ENCODE results near the gene ROR1. TPM values are rescaled to one million over a fixed set of nuclear protein-coding genes. Genes with fewer than 3 reads are reported as not detected.

The ROR1 gene
- total and polyA plus RNA-seq, 10 of the 15 experiments (the other 5 are each of a cell fraction or from before 2014, with no cell fraction given): 0.02 to 0.08 (median 0.05) TPM; not detected in 6

GRCh38 chr1:64183395-64184002, 409.7 kb downstream of the ROR1 start:
- Histone ChIP-seq H3K36me3 (ENCODE audit: control insufficient read depth in 2 of 2, insufficient read depth in 2 of 2, low read length in 1 of 2) (no peaks in the 10 kb centered on the region), H3K79me2 (ENCODE audit: control insufficient read depth, insufficient read depth, low read length) (no peaks in the 10 kb centered on the region), H4K20me1 (ENCODE audit: control insufficient read depth, insufficient read depth) (no peaks in the 10 kb centered on the region), H3K4me2 (ENCODE audit: control insufficient read depth, insufficient read depth) (no peak overlapping the region), H3K27me3 (replicated peaks in 1 of 2; ENCODE audit: control insufficient read depth in 2 of 2, insufficient read depth in 2 of 2, low read length in 1 of 2) (no peaks in the 10 kb centered on the region), H3K9ac (ENCODE audit: control insufficient read depth, insufficient read depth, low read length) (no peak overlapping the region), H3K9me3 (replicated peaks; ENCODE audit: control insufficient read depth, insufficient read depth, low read length) (no peaks in the 10 kb centered on the region), H3K4me1 (ENCODE audit: control insufficient read depth, insufficient read depth, low read length) (no peaks in the 10 kb centered on the region), H3K4me3 (no peak overlapping the region), H2AFZ (ENCODE audit: control insufficient read depth, low read depth, low read length) (no peak overlapping the region), H3K27ac (ENCODE audit: control insufficient read depth, insufficient read depth) (no peak overlapping the region)
- in situ Hi-C loops (cut with MboI): no loop called here
- DNase-seq (ENCODE audit: low read depth, low spot score) (no peak), FAIRE-seq (no peak), ATAC-seq (no peak; the same call in 2 of the 3 replicates)
- CTCF ChIA-PET: interaction anchor here (1.1 to 2.8 kb wide), 2 partner anchors 11 to 46 kb away, joined by 3 to 8 read pairs; no protein-coding TSS in a partner anchor
- POLR2A ChIA-PET: interaction anchor here (2.0 kb wide), 1 partner anchor 12 kb away, joined by 4 read pairs; no protein-coding TSS in a partner anchor
- SMC1A ChIA-PET (ENCODE audit: uncharacterized antibody, unreplicated experiment): interaction anchor here (1.5 to 2.4 kb wide), 5 partner anchors 9 to 125 kb away, joined by 3 to 9 read pairs (median 5); no protein-coding TSS in a partner anchor
- RAD21 ChIA-PET (ENCODE audit: unreplicated experiment): interaction anchor here (1.0 to 1.6 kb wide), 3 partner anchors 10 to 11 kb away, joined by 3 read pairs; no protein-coding TSS in a partner anchor
- BruUV-seq (replicated peaks): no TSS peak
- TF ChIP-seq CHD1 (IDR thresholded peaks at IDR 0.05; ENCODE audit: low read depth, low read length) (no peak), SPI1 (IDR thresholded peaks at IDR 0.05; ENCODE audit: borderline replicate concordance, insufficient read depth, low read depth, low read length) (peak; percentile 46; the same call in 1 of the 2 replicates)
- intact Hi-C loops (cut with micrococcal nuclease; ENCODE audit: unreplicated experiment): no loop called here
- 42% methylated on average over 5 of the region's 5 CpGs for WGBS (ENCODE audit: insufficient coverage, insufficient replicate concordance, low lambda C conversion rate, missing lambda C conversion rate)

- no peak overlapping the region for H3K27ac ChIP-seq (ENCODE audit: control insufficient read depth, insufficient read depth)
- no TSS peak for BruUV-seq (replicated peaks)
- no peaks in the 10 kb centered on the region for H4K20me1 ChIP-seq (ENCODE audit: control insufficient read depth, insufficient read depth)
- DNase-seq (ENCODE audit: low read depth, low spot score) (no peak), ATAC-seq (no peak), FAIRE-seq (peak; percentile 84)
- H3K36me3 ChIP-seq (ENCODE audit: control insufficient read depth in 2 of 2, insufficient read depth in 2 of 2, low read length in 1 of 2): no peaks in the 10 kb centered on the region
- WGBS (ENCODE audit: insufficient coverage, insufficient replicate concordance, low lambda C conversion rate, missing lambda C conversion rate): 76% methylated on average over 5 of the region's 5 CpGs
- intact Hi-C loops (cut with micrococcal nuclease; ENCODE audit: unreplicated experiment) (no loop called here), in situ Hi-C loops (cut with MboI) (no loop called here)
- H3K27me3 ChIP-seq (replicated peaks in 1 of 2; ENCODE audit: control insufficient read depth in 2 of 2, insufficient read depth in 2 of 2, low read length in 1 of 2): no peaks in the 10 kb centered on the region
- no peaks in the 10 kb centered on the region for H3K9me3 ChIP-seq (replicated peaks; ENCODE audit: control insufficient read depth, insufficient read depth, low read length)
- no peaks in the 10 kb centered on the region for H3K79me2 ChIP-seq (ENCODE audit: control insufficient read depth, insufficient read depth, low read length)
- no peak overlapping the region for H3K4me2 ChIP-seq (ENCODE audit: control insufficient read depth, insufficient read depth)
- H3K4me3 ChIP-seq: no peak overlapping the region
- ChIA-PET POLR2A (interaction anchor here (0.6 kb wide), 1 partner anchor 37 kb away, joined by 3 read pairs; no protein-coding TSS in a partner anchor), SMC1A (ENCODE audit: uncharacterized antibody, unreplicated experiment) (interaction anchor here (0.6 to 2.4 kb wide), 4 partner anchors 10 to 218 kb away, joined by 3 to 9 read pairs (median 6); no protein-coding TSS in a partner anchor), RAD21 (ENCODE audit: unreplicated experiment) (interaction anchor here (1.4 kb wide), 1 partner anchor 11 kb away, joined by 3 read pairs; no protein-coding TSS in a partner anchor), CTCF (interaction anchor here (2.8 kb wide), 1 partner anchor 47 kb away, joined by 8 read pairs; no protein-coding TSS in a partner anchor)
- no peaks in the 10 kb centered on the region for H3K4me1 ChIP-seq (ENCODE audit: control insufficient read depth, insufficient read depth, low read length)
- no peak overlapping the region for H3K9ac ChIP-seq (ENCODE audit: control insufficient read depth, insufficient read depth, low read length)
- H2AFZ ChIP-seq (ENCODE audit: control insufficient read depth, low read depth, low read length): no peak overlapping the region
- no peak for TF ChIP-seq ZBTB33 (IDR thresholded peaks at IDR 0.05)
- no peak for TF ChIP-seq NFYB (IDR thresholded peaks at IDR 0.05; ENCODE audit: insufficient read depth, low read depth, low read length)
- TF ChIP-seq ETV6 (conservative IDR thresholded peaks at IDR 0.05 in 1 of 2, IDR thresholded peaks at IDR 0.05 in 1 of 2; ENCODE audit: borderline replicate concordance in 1 of 2, low read depth in 1 of 2): no peak
- no peak for TF ChIP-seq ZNF217 (IDR thresholded peaks at IDR 0.05)
- no peak for TF ChIP-seq PBX3 (IDR thresholded peaks at IDR 0.05; ENCODE audit: insufficient replicate concordance, low read depth, low read length)
- TF ChIP-seq MLLT1 (IDR thresholded peaks at IDR 0.05): no peak
- TF ChIP-seq KDM1A (IDR thresholded peaks at IDR 0.05; ENCODE audit: borderline replicate concordance): no peak
- no peak for TF ChIP-seq SMAD5 (IDR thresholded peaks at IDR 0.05; ENCODE audit: low read depth)
These were observed 410.2 kb downstream of the ROR1 start for GRCh38 chr1:64184003-64184440.
